Skin epidermis (tissue), 12 donors: ENCODE results near the gene SLC22A12.
"Not testable (repeated sequence)": the region's sequence is repeated elsewhere in the genome, so short reads cannot be mapped to it uniquely, and the experiment has no call there.

Source experiments
- H3K27ac ChIP-seq, 21 experiments: fragments of 200-600 bp; sonication (generic) in 11 of 21; one replicate each; pipeline ENCODE4 v1.5.0; 2020; ENCODE audit warnings: mild to moderate bottlenecking in 3 of 21, inconsistent platforms in 2 of 21, moderate library complexity in 2 of 21
- H3K4me3 ChIP-seq, 7 experiments: fragments of 200-600 bp; sonication (generic) in 2 of 7; one replicate each; pipeline ENCODE4 v1.5.0; 2020; ENCODE audit warnings: inconsistent platforms in 2 of 7, mild to moderate bottlenecking in 2 of 7, moderate library complexity in 1 of 7

SLC22A12 gene

DNA sequence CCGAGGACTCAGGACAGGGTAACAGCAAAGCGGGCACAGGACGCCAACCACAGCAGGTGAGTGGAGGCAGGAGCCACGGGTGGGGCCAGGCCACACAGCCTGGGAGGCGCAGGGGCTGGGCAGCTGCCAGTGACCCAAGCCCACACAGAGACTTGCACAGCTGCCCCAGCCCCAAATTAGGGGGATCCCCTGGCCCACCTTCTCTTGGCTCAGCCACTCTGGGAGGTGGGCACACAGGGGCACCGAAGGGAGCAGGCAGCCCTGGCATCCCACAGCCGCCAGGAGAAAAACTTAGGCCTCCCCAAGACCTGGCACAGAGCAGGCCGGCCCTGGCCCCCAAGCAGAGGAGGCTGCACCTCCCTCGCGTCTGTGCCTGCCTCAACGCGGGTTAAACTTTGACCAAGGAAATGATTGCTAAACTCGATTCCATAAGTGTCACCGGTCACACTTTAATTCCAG lies at the start of gene SLC22A12:
SLC22A12 (plus strand) TSS at position 458 of the 459 bp plus-strand sequence. CDS start 337 bp downstream, outside the sequence.
- no peak within 1 kb of the TSS for H3K4me3 ChIP-seq

DNA sequence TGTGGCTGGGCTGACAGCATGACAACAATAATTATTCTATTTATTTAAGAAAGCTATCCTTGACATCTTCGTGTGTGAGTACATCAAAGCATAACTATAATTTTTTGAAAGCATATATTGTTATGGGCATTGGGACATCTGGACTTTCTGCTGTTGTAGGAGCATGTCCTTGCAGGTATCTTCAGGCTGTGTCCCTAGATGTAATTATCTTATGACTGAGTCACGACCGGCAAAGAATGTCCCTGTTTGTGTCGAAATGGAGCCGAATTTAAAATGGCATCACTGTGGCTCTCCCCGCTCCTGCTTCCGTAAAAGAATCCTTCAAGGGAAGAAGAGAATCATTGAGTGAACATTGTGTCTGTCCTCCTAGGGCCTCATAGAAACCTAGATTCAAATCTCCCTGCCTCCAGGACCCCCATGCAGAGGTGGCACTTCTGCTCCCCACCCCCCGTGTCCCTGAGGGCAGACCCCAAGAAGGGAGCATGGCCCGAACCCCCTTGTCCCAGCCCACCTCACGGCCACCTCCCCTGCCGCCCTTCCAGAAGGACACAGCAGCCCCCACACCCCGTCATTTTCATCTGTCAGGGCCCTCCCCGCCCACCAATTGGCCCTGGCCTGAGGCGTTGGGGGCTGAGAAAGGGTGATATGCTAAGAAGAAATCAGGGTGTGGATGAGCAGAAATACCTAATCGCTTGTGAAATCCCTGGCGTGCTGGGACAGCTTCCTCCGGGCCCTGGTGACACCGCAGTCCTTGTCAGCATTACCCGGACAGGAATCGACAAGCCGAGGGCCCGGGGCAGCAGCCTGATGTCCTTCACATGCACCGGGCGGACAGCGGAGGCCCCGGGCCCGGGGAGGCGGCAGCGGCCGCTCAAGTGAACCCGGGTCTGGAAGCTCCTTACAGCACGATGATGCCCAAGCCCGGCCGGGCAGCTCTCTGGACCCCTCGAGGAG lies 48.6 kb upstream of the SLC22A12 start:
- Histone ChIP-seq H3K27ac (peak overlapping the region in 9 of 21 experiments; percentile 17 to 69 (median 53)), H3K4me3 (no peak overlapping the region)

More for the DNA sequence above, at the start of gene SLC22A12:
- no peak within 1 kb of the TSS for H3K27ac ChIP-seq

DNA sequence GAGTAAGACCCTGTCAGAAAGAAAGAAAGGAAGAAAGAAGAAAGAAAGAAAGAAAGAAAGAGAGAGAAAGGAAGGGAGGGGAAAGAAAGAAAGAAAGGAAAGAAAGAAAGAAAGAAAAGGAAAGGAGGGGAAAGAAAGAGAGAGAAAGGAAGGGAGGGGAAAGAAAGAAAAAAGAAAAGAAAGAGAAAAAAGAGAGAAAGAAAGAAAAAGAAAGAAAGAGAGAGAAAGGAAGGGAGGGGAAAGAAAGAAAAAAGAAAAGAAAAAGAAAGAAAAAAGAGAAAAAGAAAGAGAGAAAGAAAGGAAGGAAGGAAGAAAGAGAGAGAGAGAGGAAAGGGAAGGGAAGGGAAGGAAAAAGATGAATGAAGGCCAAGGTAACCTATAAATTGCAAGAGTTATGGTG lies 47.2 kb upstream of the SLC22A12 start:
- Histone ChIP-seq H3K27ac (no peak overlapping the region), H3K4me3 (no peak overlapping the region)

DNA sequence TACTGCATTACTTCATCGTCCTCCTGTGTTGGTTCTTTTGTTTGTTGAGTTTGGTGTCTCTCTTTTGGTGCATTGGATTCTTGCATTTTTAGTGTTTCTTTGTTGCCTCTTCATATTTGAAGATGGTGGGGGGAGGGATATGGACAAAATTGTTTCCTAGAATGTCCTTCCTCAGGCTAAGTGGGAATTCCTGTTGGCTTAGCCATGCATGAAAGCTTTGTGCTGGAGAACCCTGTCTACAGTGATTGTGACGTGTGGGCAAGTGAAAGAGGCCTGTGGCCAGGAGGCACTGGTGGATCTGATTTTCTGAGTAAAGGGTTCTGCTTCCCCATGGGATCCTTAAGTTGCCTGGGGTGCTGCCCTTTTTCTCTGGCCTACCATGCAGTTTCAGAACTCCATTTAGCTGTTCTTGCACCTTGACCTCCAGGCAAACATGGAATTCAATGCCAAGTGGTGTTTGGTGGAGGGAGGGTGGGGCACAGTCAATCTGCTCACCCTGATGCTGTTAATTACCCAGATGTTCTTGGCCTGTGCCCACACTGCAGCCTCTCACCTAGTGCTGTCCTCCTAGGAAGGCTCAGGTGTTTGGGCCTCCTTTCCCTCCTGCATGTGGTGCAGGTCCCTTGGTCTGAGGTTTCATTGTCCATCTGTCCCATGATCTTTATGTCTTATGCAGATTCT lies 46.3 kb upstream of the SLC22A12 start:
- H3K27ac ChIP-seq, result no peak overlapping the region
- no peak overlapping the region for H3K4me3 ChIP-seq

DNA sequence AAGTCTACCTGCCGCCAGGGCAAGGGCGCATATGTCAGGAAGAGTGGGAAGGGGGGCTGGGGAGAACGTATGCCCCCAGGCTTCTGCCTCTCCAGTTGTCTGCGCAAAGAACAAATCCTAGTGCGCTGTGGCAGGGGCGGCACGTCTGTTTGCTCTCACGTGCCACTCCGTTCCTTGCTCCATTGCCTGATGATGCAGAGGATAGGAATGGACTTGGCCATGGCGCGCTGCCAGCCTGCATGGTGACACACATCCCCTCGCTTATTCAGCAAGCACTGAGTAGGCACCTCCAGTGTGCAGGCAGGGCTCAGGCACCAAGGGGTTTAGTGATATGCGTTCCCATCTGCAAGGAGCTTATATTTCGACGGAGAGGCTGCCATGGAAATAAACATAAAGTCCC lies 45.4 kb upstream of the SLC22A12 start:
- Histone ChIP-seq H3K27ac (no peak overlapping the region), H3K4me3 (no peak overlapping the region)

DNA sequence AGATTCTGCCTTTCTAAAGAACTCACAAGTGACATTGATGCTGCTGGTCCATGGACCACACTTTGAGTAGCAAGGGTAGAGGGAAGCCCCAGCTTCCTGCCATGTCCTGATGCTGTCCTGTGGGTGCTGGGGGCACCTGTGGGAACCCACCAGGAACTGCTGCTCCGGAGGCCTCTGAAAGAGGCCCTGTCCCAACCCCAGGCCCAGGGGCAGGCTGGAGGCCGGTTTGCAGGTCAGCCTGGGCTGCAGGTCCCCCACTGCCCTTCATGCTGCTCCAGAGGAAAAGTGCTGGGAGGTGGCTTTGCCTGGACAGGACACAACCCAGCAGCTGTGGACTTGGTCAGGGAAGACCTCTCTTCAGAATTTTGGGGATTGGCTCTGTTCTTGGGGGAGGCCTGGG lies 44.8 kb upstream of the SLC22A12 start:
- no peak overlapping the region for H3K27ac ChIP-seq

DNA sequence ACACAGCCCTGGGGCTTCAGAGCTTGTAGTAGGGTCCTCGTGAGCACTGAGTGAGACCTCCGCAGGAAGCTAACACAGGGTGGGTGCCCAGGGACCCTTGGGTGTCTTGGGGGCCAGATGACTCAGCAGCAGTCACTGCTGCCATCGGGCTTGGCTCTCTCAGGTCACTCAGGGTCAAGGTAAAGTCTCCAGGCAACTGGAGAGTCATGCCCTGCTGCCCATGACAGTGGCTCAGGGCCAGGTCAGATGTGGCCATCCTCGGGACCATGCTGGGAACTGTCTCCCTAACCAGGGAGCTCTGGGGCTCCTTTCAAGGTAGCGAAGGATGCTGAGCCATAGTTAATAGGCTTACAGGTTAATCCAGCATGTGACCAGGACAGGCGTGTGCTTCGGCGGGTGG lies 44.4 kb upstream of the SLC22A12 start:
- H3K27ac ChIP-seq, result no peak overlapping the region
- no peak overlapping the region for H3K4me3 ChIP-seq

More for the DNA sequence above, 44.8 kb upstream of the SLC22A12 start:
- no peak overlapping the region for H3K4me3 ChIP-seq

DNA sequence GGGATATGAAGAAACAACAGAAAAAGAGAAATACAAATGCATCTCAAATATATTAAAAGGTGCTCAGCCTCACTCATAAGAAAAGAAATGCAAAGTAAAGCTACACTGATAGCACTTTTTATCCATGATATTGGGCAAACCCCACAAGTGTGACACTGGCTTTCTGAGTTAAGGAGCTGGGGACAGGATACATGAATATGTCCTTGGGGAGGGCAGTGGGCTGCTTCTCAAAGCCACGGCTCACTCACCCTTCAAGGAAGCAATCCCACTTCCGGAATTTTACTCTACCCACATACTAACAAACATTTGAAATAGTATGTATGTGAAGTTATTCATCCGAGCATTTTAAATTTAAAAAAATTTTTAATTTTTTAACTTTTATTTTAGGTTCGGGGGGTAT lies 41.1 kb upstream of the SLC22A12 start:
- H3K4me3 ChIP-seq, result no peak overlapping the region
- H3K27ac ChIP-seq, result no peak overlapping the region

DNA sequence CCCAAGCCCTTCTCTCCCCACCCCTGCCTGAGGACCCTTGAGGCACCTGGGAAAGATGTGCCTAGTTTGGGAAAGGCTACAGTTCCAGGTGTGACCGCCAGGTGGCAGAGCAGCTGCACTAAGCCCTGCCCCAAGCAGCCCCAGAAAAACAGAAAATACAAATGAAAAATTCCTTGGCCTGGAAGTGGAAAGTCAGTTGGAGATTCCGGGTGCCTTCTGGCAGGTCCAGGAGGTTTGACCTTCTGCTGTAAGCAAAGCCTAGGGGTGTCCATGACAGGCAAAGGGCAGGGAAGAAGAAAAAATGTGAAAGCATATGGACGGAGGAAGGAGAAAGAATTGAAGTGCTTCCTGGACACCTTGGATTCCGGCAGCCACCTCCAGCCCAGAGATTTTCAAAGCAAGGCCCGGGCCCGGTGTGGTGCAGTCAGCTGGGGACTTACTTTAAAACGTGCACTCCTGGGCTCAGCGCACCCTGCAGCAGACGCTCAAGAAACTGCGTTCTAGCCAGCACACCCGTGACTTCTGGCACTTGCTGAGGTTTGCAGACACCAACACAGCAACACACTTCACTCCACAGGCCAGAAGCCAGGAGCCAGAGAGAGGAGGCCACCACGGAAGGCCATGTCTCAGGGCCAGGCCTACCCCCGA lies 37.3 kb upstream of the SLC22A12 start:
- H3K4me3 ChIP-seq, result no peak overlapping the region
- H3K27ac ChIP-seq, result peak overlapping the region in 7 of 21 experiments; percentile 8 to 76 (median 39)

DNA sequence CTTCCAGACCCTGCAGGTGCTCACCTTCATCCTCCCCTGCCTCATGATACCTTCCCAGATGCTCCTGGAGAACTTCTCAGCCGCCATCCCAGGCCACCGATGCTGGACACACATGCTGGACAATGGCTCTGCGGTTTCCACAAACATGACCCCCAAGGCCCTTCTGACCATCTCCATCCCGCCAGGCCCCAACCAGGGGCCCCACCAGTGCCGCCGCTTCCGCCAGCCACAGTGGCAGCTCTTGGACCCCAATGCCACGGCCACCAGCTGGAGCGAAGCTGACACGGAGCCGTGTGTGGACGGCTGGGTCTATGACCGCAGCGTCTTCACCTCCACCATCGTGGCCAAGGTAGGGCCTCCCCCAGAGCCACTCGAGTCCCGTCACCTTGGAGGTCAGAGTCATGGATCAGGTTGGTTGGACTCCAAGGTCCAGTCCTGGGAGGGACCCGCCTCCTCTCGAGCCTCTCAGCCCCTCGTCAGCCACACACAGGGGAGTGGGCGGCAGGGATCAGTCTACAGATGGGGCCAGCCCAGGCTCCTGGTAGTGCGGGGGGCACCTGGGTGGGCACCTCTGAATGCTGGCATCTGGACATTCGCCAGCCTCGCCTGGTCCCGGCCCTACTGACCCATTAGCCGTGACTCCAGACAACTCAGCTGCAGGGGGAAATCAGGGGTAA lies 34.8 kb upstream of the SLC22A12 start:
- no peak overlapping the region for H3K4me3 ChIP-seq
- no peak overlapping the region for H3K27ac ChIP-seq

DNA sequence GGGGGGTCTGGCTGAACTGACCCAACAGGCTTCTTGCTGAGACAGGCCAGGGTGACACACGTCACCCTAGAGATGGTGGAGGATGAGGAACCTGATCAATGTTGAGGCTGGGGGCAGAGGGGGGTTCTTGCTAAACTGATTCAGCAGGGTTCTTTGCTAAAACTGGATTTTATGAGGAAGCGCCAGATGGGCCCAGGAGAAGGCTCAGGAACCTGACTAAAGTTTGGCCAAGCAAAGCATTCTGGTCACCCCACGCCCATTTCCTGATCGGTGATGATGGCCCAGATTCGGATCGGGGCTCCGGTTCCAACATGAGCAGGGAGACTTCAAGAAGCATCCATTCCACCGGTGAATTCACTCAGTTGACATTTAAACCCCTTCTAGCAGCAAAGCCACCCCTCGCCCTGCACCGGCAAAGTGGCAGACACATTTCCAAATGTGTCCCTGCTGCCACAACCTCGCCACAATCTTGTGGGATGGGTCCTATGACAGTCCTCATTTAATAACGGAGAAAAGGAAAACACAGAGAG lies 34.2 kb upstream of the SLC22A12 start:
- Histone ChIP-seq H3K4me3 (no peak overlapping the region), H3K27ac (no peak overlapping the region)

DNA sequence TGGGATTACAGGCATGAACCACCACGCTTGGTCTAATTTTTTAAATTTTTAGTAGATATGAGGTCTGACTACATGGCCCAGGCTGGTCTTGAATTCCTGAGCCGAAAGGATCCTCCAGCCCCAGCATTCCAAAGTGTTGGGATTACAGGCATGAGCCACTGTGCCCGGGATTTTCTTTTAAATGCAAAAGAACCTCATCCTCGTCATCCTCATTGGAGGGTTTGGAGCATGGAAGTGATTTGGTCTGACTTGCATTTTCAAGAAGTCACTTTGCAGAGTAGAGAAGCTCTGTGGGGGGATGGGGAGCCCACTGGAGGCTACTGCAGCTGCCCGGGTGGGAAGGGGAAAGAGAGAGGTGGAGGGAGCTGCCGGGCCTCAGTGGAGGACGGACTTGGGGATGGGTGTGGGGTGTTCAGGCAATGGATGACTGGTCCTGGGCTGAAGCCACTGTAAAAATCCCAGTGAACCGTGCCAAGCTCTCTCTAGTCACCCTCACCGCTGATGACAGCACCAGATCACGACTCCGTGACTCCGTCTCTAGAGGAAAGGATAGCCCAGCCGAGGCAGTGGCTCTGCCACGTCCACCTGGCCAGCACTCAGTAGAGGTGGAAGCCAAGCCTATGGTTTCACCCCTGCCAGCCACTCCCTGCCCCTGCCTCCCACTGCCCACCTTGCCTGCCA lies 32.8 kb upstream of the SLC22A12 start:
- Histone ChIP-seq H3K27ac (no peak overlapping the region), H3K4me3 (no peak overlapping the region)

DNA sequence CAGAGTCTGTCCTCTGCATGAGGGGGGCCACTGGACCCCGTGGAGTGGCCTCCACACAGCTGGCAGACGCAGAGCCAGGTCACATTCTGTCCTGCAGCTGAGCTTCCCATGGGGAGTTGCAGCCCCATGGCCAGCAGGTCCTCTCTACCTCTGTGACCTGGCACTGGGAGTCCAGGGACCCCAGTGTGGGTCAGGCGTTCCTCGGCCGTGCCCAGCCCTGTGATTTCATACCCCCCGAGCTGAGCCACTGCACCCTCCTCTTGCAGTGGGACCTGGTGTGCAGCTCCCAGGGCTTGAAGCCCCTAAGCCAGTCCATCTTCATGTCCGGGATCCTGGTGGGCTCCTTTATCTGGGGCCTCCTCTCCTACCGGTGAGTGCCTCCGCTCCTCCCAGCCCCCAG lies 32.2 kb upstream of the SLC22A12 start:
- no peak overlapping the region for H3K4me3 ChIP-seq
- no peak overlapping the region for H3K27ac ChIP-seq

DNA sequence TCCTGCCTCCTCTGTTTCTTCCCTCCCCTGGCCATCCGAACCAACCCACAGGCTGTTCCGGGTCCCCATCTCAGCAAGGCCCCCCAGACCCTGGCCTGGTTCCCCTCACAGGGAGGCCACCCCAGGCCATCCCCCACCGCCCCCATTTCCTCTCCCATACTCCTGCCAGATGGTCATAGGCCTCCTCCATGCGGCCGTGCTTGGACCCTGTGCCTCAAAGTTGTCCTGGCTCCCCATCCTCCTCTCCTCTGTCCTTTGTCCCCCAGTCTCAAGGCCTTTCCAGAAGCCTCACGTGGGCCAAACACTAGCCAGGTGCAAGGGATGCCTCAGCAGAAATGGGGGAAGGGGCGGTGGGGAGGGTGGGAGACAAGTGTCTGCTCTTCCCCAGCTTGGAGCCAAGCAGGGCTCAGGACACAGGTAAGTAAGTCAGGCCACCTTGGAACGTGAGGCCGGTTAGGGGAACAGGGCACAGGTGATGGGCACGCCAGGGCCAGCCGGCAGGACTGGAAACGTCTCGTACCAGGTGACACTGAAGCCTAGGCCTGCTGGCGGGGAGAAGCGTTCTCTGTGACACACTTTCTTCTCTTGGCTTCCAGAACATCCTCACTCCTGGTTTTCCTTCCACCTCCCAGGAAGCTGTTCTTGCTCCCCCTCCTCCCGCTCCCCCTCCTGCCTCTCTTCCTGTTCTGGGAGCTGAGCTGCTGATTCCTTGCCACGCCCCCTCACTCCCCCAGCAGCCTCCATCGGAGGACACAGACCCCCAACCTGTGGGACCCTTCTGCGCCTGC lies 31.5 kb upstream of the SLC22A12 start:
- H3K27ac ChIP-seq, result no peak overlapping the region
- no peak overlapping the region for H3K4me3 ChIP-seq

DNA sequence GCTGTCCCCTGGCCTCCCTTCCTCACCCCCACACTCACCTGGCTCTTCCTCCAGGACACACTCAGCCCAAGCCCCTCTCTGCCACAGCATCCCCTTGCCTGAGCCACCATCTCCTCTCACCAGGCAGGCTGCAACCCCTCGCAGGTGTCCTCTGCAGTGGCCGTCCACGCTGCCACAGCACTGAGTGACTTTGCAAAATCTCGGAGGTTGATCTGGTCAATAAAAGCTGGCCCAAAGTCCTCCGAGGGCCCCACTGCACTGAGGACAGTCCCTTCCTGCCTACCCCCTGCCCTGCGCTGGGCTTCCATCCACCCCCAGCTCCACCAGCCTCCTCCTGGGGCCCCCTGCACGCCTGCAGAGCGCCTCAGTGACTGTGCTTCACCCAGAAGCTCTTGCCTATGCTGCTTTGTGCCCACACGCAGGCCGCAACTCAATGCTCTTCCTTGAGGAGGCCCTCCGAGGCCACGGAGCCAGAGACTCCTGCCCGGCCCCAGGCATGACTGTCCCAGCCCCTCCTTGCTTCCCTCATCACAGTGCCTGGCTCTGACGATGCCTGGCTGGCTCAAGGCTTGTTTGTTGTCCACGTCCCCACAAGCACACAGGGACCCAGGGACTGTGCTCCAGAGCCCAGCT lies 30.8 kb upstream of the SLC22A12 start:
- Histone ChIP-seq H3K27ac (no peak overlapping the region), H3K4me3 (no peak overlapping the region)

DNA sequence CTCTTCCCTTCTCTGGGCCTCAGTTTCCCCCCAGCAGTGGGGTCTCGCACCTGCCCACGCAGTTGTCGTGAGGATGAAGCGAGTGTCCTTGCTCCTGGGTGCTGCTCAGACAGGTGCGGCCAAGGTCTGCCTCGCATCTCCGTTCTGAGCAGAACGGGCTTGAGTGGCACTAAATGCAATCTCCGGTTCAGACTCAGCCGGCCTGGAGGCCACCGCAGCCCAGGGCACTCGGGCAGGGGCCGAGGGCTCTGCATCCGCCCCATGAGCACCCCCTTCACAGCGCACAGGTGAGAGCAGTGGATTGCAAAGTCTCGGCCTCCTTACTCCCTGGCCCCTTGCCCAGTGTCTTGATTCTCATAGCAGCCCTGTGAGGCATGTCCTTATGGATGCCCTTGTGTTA lies 30.1 kb upstream of the SLC22A12 start:
- Histone ChIP-seq H3K27ac (no peak overlapping the region), H3K4me3 (no peak overlapping the region)

DNA sequence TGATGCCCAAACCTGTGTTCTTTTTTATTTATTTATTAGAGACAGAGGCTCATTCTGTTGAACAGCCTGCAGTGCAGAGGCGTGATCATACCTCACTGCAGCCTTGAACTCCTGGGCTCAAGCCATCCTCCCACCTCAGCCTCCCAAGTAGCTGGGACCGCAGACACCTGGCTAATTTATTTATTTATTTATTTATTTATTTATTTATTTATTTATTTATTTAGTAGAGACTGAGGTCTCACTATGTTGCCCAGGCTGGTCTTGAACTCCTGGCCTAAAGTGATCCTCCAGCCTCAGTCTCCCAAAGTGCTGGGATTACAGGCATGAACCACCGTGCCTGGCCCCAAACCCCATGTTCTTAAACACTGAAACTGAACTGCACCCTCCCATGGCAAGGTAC lies 29.6 kb upstream of the SLC22A12 start:
- H3K4me3 ChIP-seq, result not testable (repeated sequence)

More for the DNA sequence above, 29.6 kb upstream of the SLC22A12 start:
- not testable (repeated sequence) for H3K27ac ChIP-seq
